Dendritic cell treated with granulocyte-macrophage colony-stimulating factor and Interleukin-4, amounts not matched to agents 40 ng/mL and 50 ng/mL, for 4 days (primary cell): ENCODE data around the gene CSRNP3.
"Not testable (repeated sequence)": the region's sequence is repeated elsewhere in the genome, so short reads cannot be mapped to it uniquely, and the experiment has no call there.

Source experiments
- H3K27ac Mint-ChIP-seq: one replicate; pipeline ENCODE4 v1.8.0; 2022; ENCODE audit warnings: mild to moderate bottlenecking, mixed read lengths
- H3K27me3 Mint-ChIP-seq: one replicate; pipeline ENCODE4 v1.8.0; 2022; ENCODE audit warnings: mild to moderate bottlenecking, mixed read lengths
- H3K36me3 Mint-ChIP-seq: one replicate; pipeline ENCODE4 v1.8.0; 2022; ENCODE audit warnings: low read depth, mixed read lengths
- H3K4me1 Mint-ChIP-seq: one replicate; pipeline ENCODE4 v1.8.0; 2022; ENCODE audit warnings: low read depth, mixed read lengths
- H3K4me3 Mint-ChIP-seq: one replicate; pipeline ENCODE4 v1.8.0; 2022; ENCODE audit warnings: mild to moderate bottlenecking, moderate library complexity, mixed read lengths
- H3K9me3 Mint-ChIP-seq: one replicate; pipeline ENCODE4 v1.8.0; 2022; ENCODE audit warnings: mixed read lengths
- intact Hi-C: fragments of 100-400 bp; cut with micrococcal nuclease; formaldehyde crosslinking; loops from one replicate; pipeline ENCODE4 v1.15.0; 2022

CSRNP3 gene

GRCh38 chr2:165660361-165660760, 190.9 kb downstream of the CSRNP3 start:
- Mint-ChIP-seq H3K36me3 (no peaks in the 10 kb centered on the region), H3K4me3 (no peak overlapping the region), H3K27ac (no peak overlapping the region), H3K27me3 (no peaks in the 10 kb centered on the region), H3K4me1 (no peaks in the 10 kb centered on the region), H3K9me3 (peaks cover 11% of the 10 kb centered on the region)
- intact Hi-C loops: no loop called here

- H3K4me1 Mint-ChIP-seq: no peaks in the 10 kb centered on the region
- H3K27ac Mint-ChIP-seq: no peak overlapping the region
- H3K36me3 Mint-ChIP-seq: no peaks in the 10 kb centered on the region
- no peaks in the 10 kb centered on the region for H3K27me3 Mint-ChIP-seq
- no peak overlapping the region for H3K4me3 Mint-ChIP-seq
- intact Hi-C loops: no loop called here
- peaks cover 29% of the 10 kb centered on the region for H3K9me3 Mint-ChIP-seq
These were observed 193.2 kb downstream of the CSRNP3 start for GRCh38 chr2:165662720-165663119.

GRCh38 chr2:165665614-165666013, 196.1 kb downstream of the CSRNP3 start:
- Mint-ChIP-seq H3K4me3 (no peak overlapping the region), H3K27ac (no peak overlapping the region), H3K9me3 (peaks cover 21% of the 10 kb centered on the region), H3K27me3 (no peaks in the 10 kb centered on the region), H3K36me3 (no peaks in the 10 kb centered on the region), H3K4me1 (no peaks in the 10 kb centered on the region)
- intact Hi-C loops: no loop called here

- H3K4me1 Mint-ChIP-seq, H3K36me3 Mint-ChIP-seq, H3K4me3 Mint-ChIP-seq, H3K27ac Mint-ChIP-seq, intact Hi-C loops, H3K27me3 Mint-ChIP-seq: not testable (repeated sequence)
- peaks cover 21% of the 10 kb centered on the region for H3K9me3 Mint-ChIP-seq
These were observed 196.6 kb downstream of the CSRNP3 start for GRCh38 chr2:165666073-165666472.

GRCh38 chr2:165666605-165667004, 197.1 kb downstream of the CSRNP3 start:
- Mint-ChIP-seq H3K27me3 (no peaks in the 10 kb centered on the region), H3K9me3 (peaks cover 24% of the 10 kb centered on the region), H3K4me1 (no peaks in the 10 kb centered on the region), H3K27ac (no peak overlapping the region), H3K36me3 (no peaks in the 10 kb centered on the region), H3K4me3 (no peak overlapping the region)
- intact Hi-C loops: no loop called here

GRCh38 chr2:165667375-165667774, 197.9 kb downstream of the CSRNP3 start:
- H3K9me3 Mint-ChIP-seq: peaks cover 32% of the 10 kb centered on the region
- H3K4me3 Mint-ChIP-seq: no peak overlapping the region
- no peaks in the 10 kb centered on the region for H3K27me3 Mint-ChIP-seq
- no peaks in the 10 kb centered on the region for H3K36me3 Mint-ChIP-seq
- no peak overlapping the region for H3K27ac Mint-ChIP-seq
- intact Hi-C loops: no loop called here
- H3K4me1 Mint-ChIP-seq: no peaks in the 10 kb centered on the region

- no peaks in the 10 kb centered on the region for H3K4me1 Mint-ChIP-seq
- intact Hi-C loops: no loop called here
- H3K27me3 Mint-ChIP-seq: no peaks in the 10 kb centered on the region
- H3K36me3 Mint-ChIP-seq: no peaks in the 10 kb centered on the region
- no peak overlapping the region for H3K27ac Mint-ChIP-seq
- peaks cover 12% of the 10 kb centered on the region for H3K9me3 Mint-ChIP-seq
- no peak overlapping the region for H3K4me3 Mint-ChIP-seq
These were observed 205.3 kb downstream of the CSRNP3 start for GRCh38 chr2:165674780-165675179.

GRCh38 chr2:165675551-165675968, 206.1 kb downstream of the CSRNP3 start:
- H3K27me3 Mint-ChIP-seq: no peaks in the 10 kb centered on the region
- no peak overlapping the region for H3K4me3 Mint-ChIP-seq
- peaks cover 12% of the 10 kb centered on the region for H3K9me3 Mint-ChIP-seq
- no peak overlapping the region for H3K27ac Mint-ChIP-seq
- intact Hi-C loops: no loop called here
- no peaks in the 10 kb centered on the region for H3K36me3 Mint-ChIP-seq
- H3K4me1 Mint-ChIP-seq: no peaks in the 10 kb centered on the region

- no peaks in the 10 kb centered on the region for H3K27me3 Mint-ChIP-seq
- intact Hi-C loops: no loop called here
These were observed 209.4 kb downstream of the CSRNP3 start for GRCh38 chr2:165678882-165679281.

GRCh38 chr2:165679621-165680020, 210.1 kb downstream of the CSRNP3 start:
- H3K4me1 Mint-ChIP-seq: no peaks in the 10 kb centered on the region

More at GRCh38 chr2:165678882-165679281, 209.4 kb downstream of the CSRNP3 start:
- Mint-ChIP-seq H3K4me3 (no peak overlapping the region), H3K27ac (no peak overlapping the region), H3K36me3 (no peaks in the 10 kb centered on the region), H3K9me3 (no peaks in the 10 kb centered on the region), H3K4me1 (no peaks in the 10 kb centered on the region)

GRCh38 chr2:165681841-165682240, 212.3 kb downstream of the CSRNP3 start:
- Mint-ChIP-seq H3K9me3 (no peaks in the 10 kb centered on the region), H3K27me3 (no peaks in the 10 kb centered on the region), H3K4me1 (no peaks in the 10 kb centered on the region), H3K27ac (no peak overlapping the region), H3K36me3 (no peaks in the 10 kb centered on the region), H3K4me3 (no peak overlapping the region)
- intact Hi-C loops: no loop called here

More at GRCh38 chr2:165679621-165680020, 210.1 kb downstream of the CSRNP3 start:
- H3K27me3 Mint-ChIP-seq: no peaks in the 10 kb centered on the region
- no peaks in the 10 kb centered on the region for H3K36me3 Mint-ChIP-seq
- intact Hi-C loops: no loop called here
- H3K9me3 Mint-ChIP-seq: no peaks in the 10 kb centered on the region
- no peak overlapping the region for H3K27ac Mint-ChIP-seq
- no peak overlapping the region for H3K4me3 Mint-ChIP-seq

- no peaks in the 10 kb centered on the region for H3K9me3 Mint-ChIP-seq
- H3K36me3 Mint-ChIP-seq: no peaks in the 10 kb centered on the region
- no peak overlapping the region for H3K27ac Mint-ChIP-seq
- H3K27me3 Mint-ChIP-seq: no peaks in the 10 kb centered on the region
- H3K4me1 Mint-ChIP-seq: no peaks in the 10 kb centered on the region
- H3K4me3 Mint-ChIP-seq: no peak overlapping the region
- intact Hi-C loops: no loop called here
These were observed 213.0 kb downstream of the CSRNP3 start for GRCh38 chr2:165682546-165682945.

GRCh38 chr2:165686800-165687199, 217.3 kb downstream of the CSRNP3 start:
- intact Hi-C loops: no loop called here
- Mint-ChIP-seq H3K27me3 (no peaks in the 10 kb centered on the region), H3K27ac (no peak overlapping the region), H3K9me3 (no peaks in the 10 kb centered on the region), H3K36me3 (no peaks in the 10 kb centered on the region), H3K4me1 (no peaks in the 10 kb centered on the region), H3K4me3 (no peak overlapping the region)

- Mint-ChIP-seq H3K36me3 (no peaks in the 10 kb centered on the region), H3K27me3 (no peaks in the 10 kb centered on the region)
- intact Hi-C loops: no loop called here
These were observed 218.0 kb downstream of the CSRNP3 start for GRCh38 chr2:165687426-165688002.

GRCh38 chr2:165691615-165692014, 222.1 kb downstream of the CSRNP3 start:
- Mint-ChIP-seq H3K27me3 (no peaks in the 10 kb centered on the region), H3K4me1 (no peaks in the 10 kb centered on the region), H3K27ac (no peak overlapping the region), H3K9me3 (no peaks in the 10 kb centered on the region), H3K4me3 (no peak overlapping the region), H3K36me3 (no peaks in the 10 kb centered on the region)
- intact Hi-C loops: no loop called here

More at GRCh38 chr2:165687426-165688002, 218.0 kb downstream of the CSRNP3 start:
- Mint-ChIP-seq H3K4me3 (no peak overlapping the region), H3K27ac (no peak overlapping the region), H3K4me1 (no peaks in the 10 kb centered on the region), H3K9me3 (no peaks in the 10 kb centered on the region)
